HuH-7 (cell line): ENCODE results near the gene EDA.

Experiments used
- DNase-seq: peaks from one replicate; pipeline ENCODE4 v3.0.0; 2011; ENCODE audit warnings: low spot score

The EDA gene

DNA sequence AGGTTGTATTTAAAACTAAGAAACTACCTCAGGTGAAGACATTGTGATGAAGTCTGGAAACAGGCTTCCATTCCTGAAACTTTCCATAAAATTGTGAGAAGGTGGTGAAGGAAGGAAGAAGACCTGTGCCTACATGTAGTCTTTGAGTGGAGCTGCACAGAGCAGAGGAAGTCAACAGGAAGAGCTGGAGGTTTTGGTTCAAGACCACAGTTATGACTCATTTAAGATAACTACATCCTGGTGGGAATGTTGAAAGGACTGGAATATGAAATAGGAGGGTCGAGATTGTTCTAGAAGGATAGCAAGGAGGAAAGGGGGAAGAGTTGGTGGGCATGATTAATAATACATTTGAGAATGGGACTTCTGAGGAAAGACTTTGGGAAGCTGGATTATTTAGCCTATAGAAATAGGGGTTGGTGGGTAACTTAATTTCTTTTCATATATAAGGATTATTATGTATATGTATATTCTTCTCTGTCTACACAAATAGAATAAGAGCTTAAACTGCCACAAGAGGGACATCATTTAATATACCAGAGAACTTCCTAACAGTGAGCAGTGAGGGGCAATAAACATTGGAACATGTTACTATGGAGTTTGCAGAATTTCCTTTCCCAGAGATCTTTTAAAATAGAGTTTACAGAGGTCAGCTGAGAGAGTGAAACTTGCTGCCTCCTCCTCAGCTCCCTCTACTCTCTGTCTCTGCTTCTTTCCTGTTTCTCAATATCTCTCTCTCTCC is 410.4 kb downstream of the EDA start:
- no peak for DNase-seq

DNA sequence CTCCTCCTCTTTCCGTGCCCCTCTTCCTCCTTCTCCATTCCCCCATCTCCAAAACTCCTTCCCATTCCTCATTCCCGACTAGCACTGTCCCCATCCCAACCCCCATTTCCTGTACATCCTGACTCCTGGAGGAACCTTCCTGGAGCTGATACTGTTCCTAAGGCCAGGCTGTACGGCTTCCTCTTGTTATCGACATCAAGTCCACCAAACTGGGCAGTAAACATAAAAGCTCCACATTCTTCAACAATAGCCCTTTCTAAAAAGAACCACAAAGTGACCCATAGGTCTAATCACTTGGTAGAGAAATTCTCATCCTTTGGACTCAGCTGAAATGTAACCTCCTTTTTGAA is 410.9 kb downstream of the EDA start:
- DNase-seq: no peak

DNA sequence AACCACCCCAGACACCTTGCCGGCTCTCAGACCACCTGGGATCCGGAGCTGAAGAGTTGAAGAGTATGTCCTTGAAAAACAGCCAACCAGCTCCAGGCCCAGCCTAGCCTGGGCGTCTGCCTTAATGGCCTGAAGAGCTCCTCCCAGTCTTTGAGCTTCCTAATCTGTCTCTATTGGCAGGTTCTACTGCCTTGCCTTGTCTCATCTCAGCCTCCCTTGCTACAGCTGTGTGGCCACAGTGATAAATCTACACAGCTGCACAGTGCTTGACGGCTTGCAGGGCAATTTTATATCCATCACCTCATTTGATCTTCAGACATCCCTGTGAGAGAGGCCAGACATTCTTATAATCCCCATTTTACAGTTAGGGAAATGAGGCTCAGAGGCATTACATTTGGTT is 413.9 kb downstream of the EDA start:
- no peak for DNase-seq

DNA sequence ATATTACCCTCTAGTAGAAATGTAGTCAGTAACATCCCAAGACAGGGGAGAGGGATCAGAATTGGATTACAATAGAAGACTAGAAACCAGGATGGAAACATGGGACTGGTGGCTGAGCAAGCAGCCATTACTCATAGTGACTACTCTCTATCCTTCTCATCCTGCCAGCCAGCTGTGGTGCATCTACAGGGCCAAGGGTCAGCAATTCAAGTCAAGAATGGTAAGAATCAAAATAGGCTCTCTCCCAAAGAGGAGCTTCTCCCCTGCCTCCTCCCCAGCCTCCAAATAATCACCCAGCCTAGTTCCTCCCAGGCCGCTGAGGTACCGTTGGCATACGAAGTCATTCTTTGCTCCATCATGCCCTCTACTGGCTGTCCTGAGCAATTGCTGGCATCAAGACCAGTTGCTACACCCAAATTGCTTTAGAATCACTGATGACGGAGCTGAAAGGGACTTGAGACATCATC is 414.4 kb downstream of the EDA start:
- peak; percentile 35 for DNase-seq

DNA sequence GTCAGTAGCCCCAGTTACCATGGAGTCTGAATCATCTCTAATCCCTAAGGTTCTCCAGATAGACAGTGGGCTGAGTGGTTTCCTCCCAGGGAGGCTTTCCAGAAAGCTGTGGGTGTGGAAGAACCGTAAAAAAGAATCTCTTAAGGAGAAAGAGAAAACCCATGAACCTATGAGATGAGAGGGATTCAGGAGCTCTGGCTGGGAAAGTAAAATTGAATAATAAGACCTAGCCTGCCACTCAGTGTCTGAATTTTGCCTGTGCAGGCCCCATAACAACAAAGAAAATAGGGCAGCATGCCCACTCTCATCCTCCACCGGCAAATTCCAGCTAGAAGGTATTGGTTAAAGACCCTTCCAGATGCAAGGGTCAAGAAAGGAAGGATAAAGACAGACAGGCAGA is 416.9 kb downstream of the EDA start:
- DNase-seq: no peak

DNA sequence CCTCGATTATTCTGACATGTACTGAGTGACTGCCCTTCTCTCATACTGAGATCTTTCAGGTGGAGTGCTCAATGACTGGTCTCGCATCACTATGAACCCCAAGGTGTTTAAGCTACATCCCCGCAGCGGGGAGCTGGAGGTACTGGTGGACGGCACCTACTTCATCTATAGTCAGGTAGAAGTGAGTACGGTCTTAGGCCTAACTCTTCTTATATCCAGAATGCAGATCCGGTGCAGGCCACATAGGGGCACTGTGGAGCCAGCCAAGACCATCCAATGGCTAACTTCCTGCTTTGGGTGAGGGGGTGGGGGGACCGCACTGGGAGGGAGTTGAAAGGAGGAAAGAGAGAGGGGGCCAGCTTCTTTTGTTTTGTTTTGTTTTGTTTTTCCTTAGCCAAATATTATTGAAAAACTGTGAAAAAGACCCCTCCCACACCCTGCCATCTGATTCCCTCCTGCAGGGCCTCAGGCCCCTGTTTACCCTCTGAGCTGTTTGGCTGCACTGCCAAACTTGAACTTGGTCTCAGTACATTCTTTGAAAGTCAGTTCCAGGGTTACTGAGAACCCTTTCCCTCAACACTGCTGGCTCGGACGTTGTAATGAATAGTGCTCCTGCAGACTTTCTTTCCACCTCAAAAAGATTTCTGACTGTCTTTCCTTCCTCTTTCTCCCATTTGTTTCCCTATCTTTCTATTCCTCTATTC is 417.6 kb downstream of the EDA start:
- peak; percentile 40 for DNase-seq

DNA sequence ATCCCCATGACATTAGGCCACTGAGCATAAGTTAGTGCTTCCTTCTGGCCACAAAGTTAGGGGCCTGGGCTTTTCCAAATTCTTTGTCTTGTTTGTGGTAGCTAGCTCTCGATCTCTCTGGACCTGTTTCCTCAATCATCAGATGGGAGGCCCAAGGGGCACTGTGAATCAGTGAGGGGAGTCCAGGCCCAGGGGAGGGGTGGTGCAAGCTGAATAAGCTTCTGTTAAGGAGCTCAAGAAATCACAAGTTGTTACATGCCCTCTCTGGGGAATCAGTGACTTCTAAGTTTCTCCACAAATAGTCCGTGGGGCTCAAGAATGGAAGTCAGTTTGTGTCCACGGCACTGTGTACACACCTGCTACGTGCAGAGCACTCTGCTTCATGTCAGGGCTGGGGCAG is 418.7 kb downstream of the EDA start:
- no peak for DNase-seq

DNA sequence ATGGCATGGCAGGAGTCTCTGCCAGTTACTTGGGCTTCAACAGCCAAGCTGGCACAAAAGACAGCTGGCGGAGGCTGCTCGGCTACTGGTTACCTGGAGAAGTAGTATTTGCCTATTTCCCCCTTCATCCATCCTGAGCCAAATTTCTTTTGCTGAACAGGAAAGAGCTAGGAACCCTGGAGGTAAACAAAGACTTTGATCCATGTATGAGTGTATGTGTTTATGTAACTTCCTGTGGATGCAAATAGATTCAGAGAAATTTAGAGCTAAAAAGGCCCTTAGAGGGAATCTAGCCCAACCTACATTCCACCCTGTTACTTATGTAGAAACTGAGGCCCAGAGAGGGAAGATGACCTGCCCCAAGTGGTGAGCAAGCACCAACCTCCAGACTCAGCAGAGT is 422.6 kb downstream of the EDA start:
- no peak for DNase-seq

DNA sequence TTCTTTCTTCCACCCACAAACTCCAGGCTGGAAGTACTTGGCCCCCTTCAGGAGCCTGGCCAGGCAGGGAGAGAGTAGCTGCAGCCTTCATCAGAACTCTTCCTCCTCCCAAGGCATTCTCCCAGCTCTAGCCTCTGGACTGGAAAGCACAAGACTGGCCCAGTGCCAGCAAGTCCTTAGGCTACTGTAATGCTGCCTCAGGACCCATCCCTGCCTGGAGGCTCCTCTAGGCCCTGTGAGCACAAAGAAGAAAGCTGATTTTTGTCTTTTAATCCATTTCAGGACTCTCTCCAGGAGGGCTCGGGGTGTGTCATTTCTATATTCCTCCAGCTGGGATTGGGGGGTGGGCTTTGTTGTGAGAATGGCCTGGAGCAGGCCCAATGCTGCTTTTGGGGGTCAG is 423.0 kb downstream of the EDA start:
- DNase-seq: no peak

DNA sequence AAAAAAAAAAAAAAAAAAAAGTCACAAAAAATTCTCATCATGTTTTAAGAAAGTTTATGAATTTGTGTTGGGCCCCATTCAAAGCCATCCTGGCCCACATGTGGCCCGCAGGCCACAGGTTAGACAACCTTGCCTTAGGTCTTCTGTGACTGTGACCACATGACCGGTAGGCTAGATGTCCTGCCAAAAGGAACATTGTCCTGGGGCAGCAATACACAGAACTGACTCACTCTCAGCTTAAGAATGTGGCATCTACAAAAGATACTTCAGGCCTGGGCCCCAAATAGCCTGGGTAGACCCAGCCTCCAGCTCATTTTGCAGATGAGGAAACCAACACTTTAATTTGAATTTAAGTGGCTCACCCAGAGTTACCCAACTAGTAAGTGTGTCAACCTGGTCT is 423.8 kb downstream of the EDA start:
- DNase-seq: no peak

DNA sequence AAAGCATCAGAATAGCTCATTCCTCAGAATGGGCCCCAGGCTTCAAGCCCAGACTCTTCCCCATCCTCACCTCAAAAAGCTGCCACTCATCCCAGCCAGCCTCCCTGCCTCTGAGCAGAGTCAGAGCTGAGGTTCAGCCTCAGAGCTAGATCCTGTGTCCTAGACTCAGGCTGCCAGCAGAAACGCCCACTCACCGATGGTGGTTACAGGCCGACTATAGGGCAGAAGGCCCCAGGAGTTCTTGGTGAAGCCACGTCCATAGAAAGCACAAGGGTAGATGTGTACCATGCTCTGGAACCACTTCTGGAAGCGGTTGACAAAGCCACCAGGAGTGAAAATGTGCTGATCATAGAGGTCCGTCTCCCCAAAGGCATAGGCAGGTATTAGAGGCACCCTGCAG is 426.1 kb downstream of the EDA start:
- no peak for DNase-seq

DNA sequence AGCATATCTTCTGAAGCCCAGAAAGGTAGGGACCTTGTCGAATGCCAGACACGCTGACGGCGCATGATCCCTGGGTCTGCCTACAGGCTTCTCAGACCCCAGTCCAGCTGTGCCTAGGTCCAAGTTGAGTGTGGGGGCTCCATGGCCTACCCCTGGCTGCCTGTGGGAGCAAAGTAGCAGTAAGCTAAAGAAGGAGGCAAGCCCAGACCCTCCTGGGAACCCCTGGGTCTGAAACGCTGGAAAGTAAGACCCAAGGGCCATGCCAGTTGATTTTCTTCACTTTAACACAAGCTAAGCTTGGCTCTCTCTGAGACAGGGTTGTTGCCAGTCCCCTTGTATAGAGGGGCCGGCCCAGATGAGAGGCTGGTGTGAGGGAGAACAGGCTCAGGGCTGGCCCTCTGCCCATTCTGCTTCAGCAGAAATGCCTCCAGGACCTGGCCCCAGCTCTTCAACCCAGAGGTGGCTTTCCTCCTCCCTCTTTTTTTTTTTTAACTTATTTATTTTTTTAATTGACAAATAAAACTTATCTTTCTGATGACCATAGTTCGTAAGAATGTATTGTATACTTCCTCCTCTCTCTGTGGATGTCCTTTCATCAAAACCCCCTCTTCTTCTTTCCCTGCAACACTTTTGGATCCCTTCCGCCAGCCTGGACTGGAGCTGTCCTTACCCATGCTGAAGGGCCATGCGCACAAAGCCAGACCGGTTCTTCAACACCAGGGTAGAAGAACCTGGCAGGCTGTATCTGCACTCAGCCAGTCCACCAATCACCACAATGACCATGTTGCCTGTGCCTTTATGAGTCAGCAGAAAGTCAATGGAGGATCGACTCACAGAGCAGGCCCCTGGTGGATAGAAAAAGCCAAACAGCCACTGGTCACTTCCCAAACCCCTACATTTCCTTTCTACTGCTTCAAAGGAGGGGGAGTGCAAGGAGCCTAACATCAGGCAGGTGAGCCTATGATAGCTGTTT is 426.8 kb downstream of the EDA start:
- no peak for DNase-seq

DNA sequence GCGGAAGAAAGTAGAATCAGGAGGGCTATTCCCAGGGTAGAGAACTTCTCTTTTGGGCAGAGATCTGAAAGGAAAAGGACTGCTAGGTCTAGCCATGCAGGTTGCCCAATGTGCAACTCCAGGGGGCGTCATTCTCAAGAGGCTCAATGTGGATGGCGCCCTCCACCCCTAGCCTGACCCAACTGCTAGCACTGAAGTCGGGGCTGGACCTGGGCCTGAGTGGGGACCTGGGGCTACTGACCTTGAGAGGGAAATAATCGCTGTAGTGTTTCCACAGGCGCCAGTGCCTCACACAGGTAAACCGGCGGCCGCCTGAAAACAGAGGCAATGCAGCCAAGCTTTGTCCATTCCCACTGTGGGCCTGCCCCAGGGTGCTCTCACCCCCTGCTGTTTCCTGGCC is 427.8 kb downstream of the EDA start:
- DNase-seq: no peak

DNA sequence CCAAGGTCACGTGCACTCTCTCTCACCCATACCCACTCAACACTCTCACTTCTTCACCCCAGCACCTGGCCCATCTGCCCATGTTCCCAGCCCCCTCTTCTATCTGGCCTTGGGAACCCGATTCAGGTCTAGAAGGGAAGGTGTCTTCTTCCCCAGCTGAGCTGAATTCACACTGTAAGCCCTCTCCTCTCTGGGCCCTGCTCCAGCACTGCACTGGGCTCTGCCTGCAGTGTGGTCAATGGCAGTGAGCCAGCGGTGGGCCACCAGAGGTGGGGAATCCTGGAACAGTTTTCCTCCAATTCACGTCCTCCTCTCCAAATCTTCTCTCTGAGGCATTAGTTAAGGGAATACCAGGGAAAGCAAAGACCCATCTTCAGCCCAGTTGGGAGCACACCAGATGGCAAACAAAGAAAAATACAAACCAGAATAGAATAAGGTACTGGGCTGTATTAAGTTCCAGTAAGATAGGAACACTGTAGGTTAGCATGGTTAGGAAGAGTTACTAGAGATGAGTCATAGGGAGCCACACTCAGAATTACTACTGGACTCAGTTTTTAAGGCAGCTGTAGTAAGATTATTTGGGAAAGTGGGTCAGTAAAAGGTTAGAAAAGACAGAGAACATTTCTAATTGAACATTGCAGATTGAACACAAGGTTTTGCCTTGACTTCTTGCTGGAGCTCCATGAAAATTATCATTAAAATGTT is 428.8 kb downstream of the EDA start:
- no peak for DNase-seq

DNA sequence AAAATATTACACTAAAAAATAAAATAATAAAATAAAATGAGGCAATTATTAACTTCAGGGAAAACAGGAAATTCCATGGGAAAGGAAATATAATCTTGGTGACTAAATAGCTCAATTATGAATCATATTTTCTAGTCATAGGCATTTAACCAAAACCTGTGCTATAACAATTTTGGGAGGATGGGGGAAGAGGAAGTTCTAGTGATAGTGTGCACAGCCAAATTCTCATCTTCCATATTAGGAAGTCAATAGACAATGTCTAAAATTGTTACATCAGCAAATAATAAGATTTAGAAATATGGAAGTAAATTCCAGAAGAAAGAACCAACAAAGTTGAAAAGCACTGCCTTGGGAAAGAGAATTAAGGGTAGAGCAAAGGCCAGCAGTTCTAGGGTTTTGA is 431.1 kb downstream of the EDA start:
- DNase-seq: no peak

DNA sequence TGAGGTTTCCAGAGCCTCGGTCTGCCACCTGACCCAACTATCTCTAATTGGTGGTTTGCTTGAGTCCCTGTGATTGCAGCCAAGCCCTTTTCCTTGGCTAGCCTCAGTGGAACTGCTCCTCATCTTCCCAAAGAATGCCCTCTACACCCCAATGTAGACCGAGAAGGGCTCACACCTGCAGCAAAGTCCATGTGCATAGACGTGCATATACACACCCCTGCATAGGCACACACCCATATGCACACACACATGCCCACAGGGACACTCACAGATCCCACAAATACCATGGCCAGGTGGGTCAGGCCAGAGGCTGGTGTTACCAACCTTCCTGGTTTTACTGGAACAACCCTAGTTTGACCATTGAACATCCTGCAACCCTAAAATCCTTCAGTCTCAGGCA is 433.5 kb downstream of the EDA start:
- DNase-seq: no peak

DNA sequence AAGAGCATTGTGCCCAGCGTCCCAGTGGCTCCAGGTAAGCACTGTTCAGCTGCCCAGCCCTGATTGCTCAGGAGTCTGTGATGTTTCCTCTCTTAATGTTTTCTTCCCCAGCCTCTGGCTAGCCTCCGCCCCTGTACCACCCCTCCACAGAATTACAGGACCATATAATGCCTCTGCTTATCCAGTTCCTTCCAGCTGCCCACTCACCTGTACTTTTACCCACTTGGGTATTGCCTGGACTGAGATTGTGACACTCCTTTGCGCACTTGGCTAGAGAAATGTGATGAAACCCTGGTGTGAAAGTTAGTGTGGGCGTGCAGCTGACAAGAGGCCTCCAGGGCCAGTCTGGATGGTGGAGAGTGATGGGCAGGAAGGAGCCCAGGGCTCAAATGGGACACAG is 434.0 kb downstream of the EDA start, which contains the start of gene AWAT2:
Gene AWAT2 (minus strand): TSS at position 14 of the 400 bp plus-strand sequence. CDS start 6 bp downstream, at position 8.
- DNase-seq: no peak

DNA sequence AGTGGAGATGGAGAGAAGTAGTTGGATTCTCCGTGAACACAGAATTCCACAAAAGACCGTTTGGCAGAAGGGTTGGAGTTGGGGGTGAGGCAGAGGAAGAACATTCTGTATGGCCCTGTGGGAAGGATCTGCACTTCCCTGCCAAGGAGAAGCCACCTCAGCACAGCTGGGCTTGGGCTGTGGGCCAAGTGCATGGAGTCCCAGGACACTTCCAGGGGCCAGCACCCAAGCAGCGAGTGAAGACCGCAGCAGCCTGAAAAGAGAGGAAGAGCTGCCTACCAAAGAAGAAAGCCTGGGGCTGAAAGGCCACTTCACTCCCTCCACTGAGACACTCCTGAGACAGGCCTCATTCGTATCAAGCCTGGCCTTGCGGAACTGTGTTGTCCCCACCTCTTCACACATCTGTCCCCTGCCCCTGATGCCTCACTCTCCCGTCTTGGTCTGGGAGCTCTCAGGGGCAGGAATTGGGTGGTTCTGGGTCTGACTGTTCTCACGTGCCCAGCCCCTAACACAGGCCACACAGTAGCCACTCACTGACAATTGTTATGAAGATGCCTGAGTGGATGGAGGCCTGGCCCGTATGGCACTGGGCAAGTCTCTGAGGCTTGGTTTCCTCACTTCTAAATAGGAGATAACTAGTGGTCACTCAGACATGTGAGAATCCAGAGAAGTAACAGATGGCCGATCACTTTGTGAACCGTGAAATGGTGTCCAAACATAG is 437.1 kb downstream of the EDA start:
- no peak for DNase-seq

DNA sequence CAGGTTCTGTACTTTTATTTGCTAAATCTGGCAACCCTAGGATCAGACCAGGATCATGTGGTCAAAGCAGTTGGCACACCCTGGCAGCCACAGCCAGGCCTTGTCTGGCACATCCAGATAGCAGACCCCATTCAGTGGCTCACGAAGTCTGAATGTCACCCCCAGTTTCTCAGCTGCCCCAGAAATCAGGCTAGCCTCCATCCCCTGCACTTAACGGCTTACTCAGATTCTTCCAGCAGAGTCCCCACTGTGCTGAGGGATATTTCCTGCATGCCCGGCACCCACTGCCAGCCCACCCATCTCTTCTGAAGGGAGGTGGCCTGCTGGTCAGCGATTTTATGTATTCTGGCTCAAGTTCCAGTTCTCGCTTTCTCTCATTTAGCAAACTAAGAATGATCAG is 438.5 kb downstream of the EDA start:
- DNase-seq: no peak

DNA sequence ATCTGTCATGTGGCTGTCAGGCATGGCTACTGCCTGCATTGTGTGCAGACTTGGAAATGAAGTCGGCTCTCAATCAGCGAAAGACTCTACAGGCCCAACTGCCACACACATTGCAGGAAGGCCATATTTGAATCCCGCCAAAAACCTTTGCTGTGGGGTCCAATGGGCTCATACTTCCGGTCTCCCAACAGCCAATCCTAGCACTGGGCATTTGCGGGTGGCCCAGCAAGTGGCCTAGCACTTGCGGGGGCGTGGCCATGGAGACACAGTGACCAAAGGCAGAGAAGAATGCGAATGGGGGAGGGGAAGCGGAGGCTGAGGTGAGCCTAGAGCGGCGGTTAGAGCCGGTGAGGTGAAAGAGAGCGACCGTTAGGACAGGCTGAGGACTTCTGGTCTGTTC is 446.2 kb downstream of the EDA start, which contains the start of gene OTUD6A:
Gene OTUD6A (plus strand): TSS at position 382 of the 400 bp plus-strand sequence. CDS start 68 bp downstream, outside the sequence.
- DNase-seq: no peak

DNA sequence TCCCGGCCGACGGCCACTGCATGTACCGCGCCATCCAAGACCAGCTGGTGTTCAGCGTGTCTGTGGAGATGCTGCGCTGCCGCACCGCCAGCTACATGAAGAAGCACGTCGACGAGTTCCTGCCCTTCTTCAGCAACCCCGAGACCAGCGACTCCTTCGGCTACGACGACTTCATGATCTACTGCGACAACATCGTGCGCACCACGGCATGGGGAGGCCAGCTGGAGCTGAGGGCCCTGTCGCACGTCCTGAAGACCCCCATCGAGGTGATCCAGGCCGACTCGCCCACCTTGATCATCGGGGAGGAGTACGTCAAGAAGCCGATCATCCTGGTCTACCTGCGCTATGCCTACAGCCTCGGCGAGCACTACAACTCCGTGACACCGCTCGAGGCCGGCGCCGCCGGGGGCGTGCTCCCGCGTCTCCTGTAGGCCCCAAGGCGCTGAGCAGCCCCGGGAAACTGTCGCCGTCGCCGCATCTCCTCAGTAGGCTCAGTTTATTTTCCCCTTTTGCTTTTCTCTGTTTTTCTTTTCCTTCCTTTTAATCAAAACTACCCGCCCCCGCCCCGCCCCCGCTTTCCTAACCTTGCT is 447.1 kb downstream of the EDA start:
- DNase-seq: no peak
